Transverse colon (tissue), 4 donors: ENCODE measurements around the gene TNFSF10. TPM values are rescaled to one million over a fixed set of nuclear protein-coding genes. Genes with fewer than 3 reads are reported as not detected.

Source experiments
- DNase-seq: peaks from one replicate; pipeline ENCODE4 v3.0.0-alpha.2; 2019
- H3K27ac ChIP-seq, 4 donors: fragments of 200-600 bp; sonication (generic); 2 replicates each; pipeline ENCODE4 v1.5.1; 2016 to 2018; ENCODE audit warnings: inconsistent platforms in 4 of 4
- H3K27me3 ChIP-seq: fragments of 200-600 bp; sonication (generic); 2 replicates; pipeline ENCODE4 v1.5.1; 2017; ENCODE audit warnings: inconsistent platforms
- H3K36me3 ChIP-seq, 4 donors: fragments of 200-600 bp; sonication (generic); 2 replicates each; pipeline ENCODE4 v1.5.1; 2017 to 2019; ENCODE audit warnings: inconsistent platforms in 4 of 4
- H3K4me1 ChIP-seq, 4 donors: fragments of 200-600 bp; sonication (generic); 2 replicates each; pipeline ENCODE4 v1.5.1; 2017 to 2020; ENCODE audit warnings: inconsistent platforms in 4 of 4
- H3K4me3 ChIP-seq, 4 donors: fragments of 200-600 bp; sonication (generic); 1 replicate in 1 of 4; 2 replicates in 3 of 4; pipeline versions ENCODE4 v1.5.1 to v1.6.1; 2017 to 2019; ENCODE audit warnings: inconsistent platforms in 4 of 4
- H3K9me3 ChIP-seq, 2 donors: fragments of 200-600 bp; sonication (generic); 2 replicates each; pipeline ENCODE4 v1.5.1; 2017 to 2019; ENCODE audit warnings: inconsistent platforms in 2 of 2
- EP300 ChIP-seq: sonication (generic); formaldehyde crosslinking; IDR thresholded peaks from one replicate; pipeline ENCODE4 v1.6.1; 2017; ENCODE audit warnings: antibody characterized with exemption, low read depth
- POLR2A ChIP-seq: fragments of 450-650 bp; IDR thresholded peaks from one replicate; pipeline ENCODE4 v1.6.1; 2016; ENCODE audit warnings: antibody characterized with exemption, mild to moderate bottlenecking, moderate library complexity
- POLR2AphosphoS5 ChIP-seq, 3 donors: sonication (generic); formaldehyde crosslinking; IDR thresholded peaks; one replicate each; pipeline ENCODE4 v1.6.1; 2016; ENCODE audit warnings: antibody characterized with exemption in 3 of 3
- WGBS, 2 donors: methylation state at CpG; one replicate each; pipeline ENCODE4 v1.1.5; 2018; ENCODE audit warnings: low coverage in 1 of 2; 5-methylcytosine and 5-hydroxymethylcytosine counted together
- in situ Hi-C, 4 donors: fragments of 200-750 bp; cut with MboI; loops; one replicate each; pipeline versions ENCODE4 v1.15.0 to v1.15.1; 2017; ENCODE audit warnings: low sequenced_read_pairs in 3 of 4, low pct_ligation_motif_present in 1 of 4, low pct_unique_long_range_greater_than_20kb in 1 of 4
- intact Hi-C: fragments of 100-400 bp; cut with DNase I; formaldehyde crosslinking; loops from one replicate; pipeline ENCODE4 v1.15.1; 2023; ENCODE audit warnings: low total_unique reads
- total RNA-seq, 4 donors: library from RNA; depleted of rRNA; stranded (reverse); fragments of >200 nt; gene quantifications; one replicate each; pipeline ENCODE4 v1.1.0, GENCODE V29; 2016
- TF ChIP-seq, protein P1 (sequence below), 5 experiments: fragments of 200-600 bp in 3 of 5; fragments of 450-650 bp in 2 of 5; sonication (generic) in 3 of 5; IDR thresholded peaks; 1 replicate in 2 of 5; 2 replicates in 3 of 5; pipeline ENCODE4 v1.5.1; 2016 to 2017; ENCODE audit warnings: antibody characterized with exemption in 5 of 5, inconsistent platforms in 3 of 5, mild to moderate bottlenecking in 2 of 5, moderate library complexity in 1 of 5

The TNFSF10 gene
- total RNA-seq, 4 donors from 2014 or later: 73.8 to 150 (median 125) TPM

DNA sequence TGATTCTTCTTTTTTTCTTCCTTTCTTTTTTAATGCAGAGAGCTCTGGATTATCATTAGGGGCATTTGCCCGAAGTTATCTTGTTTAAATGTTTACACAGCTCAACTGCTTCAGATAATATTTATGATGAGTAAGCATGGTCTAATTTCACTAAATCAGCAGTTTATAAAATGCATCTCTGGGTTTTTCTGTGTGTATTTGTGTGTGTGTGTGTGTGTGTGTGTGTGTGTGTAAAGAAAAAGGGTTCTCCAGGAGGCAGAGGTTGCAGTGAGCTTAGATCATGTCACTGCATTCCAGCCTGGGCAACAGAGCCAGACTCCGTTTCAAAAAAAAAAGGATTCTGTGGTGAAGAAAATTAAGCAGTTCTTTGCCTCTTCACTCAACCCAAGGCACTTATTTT lies 25.9 kb upstream of the TNFSF10 start:
- Histone ChIP-seq H3K4me1 (peaks cover 0 to 32% (median 15%) of the 10 kb centered on the region in 4 donors), H3K27ac (no peak overlapping the region), H3K36me3 (no peaks in the 10 kb centered on the region), H3K4me3 (no peak overlapping the region), H3K27me3 (no peaks in the 10 kb centered on the region), H3K9me3 (no peaks in the 10 kb centered on the region)
- intact Hi-C loops: no loop called here
- in situ Hi-C loops: no loop called here
- 60 to 71% methylated on average over 2 of the region's 2 CpGs for WGBS, 2 donors
- no peak for TF ChIP-seq POLR2AphosphoS5 (IDR thresholded peaks at IDR 0.05)
- no peak for TF ChIP-seq POLR2A
- TF ChIP-seq, protein P1, sequence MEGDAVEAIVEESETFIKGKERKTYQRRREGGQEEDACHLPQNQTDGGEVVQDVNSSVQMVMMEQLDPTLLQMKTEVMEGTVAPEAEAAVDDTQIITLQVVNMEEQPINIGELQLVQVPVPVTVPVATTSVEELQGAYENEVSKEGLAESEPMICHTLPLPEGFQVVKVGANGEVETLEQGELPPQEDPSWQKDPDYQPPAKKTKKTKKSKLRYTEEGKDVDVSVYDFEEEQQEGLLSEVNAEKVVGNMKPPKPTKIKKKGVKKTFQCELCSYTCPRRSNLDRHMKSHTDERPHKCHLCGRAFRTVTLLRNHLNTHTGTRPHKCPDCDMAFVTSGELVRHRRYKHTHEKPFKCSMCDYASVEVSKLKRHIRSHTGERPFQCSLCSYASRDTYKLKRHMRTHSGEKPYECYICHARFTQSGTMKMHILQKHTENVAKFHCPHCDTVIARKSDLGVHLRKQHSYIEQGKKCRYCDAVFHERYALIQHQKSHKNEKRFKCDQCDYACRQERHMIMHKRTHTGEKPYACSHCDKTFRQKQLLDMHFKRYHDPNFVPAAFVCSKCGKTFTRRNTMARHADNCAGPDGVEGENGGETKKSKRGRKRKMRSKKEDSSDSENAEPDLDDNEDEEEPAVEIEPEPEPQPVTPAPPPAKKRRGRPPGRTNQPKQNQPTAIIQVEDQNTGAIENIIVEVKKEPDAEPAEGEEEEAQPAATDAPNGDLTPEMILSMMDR (IDR thresholded peaks at IDR 0.05): no peak
- TF ChIP-seq EP300: no peak
- no peak for DNase-seq

DNA sequence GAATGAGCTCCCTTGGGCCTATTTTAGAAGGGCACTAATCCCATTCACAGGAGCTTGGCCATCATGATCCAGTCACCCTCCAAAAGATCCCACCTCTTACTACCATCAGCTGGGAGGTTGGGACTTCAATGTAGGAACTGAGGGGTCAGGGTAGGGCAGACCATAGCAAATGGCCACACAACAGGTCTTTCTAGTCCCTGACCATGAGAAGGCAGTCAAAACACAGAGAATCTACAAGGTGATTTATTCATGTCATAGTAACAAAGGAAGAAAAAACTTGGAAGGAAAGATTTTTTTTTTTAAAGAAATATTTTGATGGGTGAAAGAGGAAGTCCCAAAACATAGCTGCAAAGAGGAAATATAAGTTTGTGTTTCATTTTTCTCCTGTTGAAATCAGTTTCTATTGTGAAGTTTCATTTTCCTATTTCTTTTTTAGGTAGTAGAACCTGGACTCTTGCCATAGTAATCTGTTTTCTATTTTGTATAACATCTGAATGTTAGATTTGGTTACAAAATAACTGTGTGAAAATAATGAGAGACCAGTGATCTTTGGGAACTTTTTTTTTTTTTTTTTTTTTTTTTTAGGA lies 23.5 kb upstream of the TNFSF10 start:
- Histone ChIP-seq H3K4me1 (peaks cover 0 to 44% (median 16%) of the 10 kb centered on the region in 4 donors), H3K36me3 (no peaks in the 10 kb centered on the region), H3K4me3 (no peak overlapping the region), H3K9me3 (no peaks in the 10 kb centered on the region), H3K27ac (peak overlapping the region in 1 of 4 donors; percentile 43), H3K27me3 (no peaks in the 10 kb centered on the region)
- TF ChIP-seq POLR2AphosphoS5 (IDR thresholded peaks at IDR 0.05): no peak
- TF ChIP-seq, protein P1 (IDR thresholded peaks at IDR 0.05): no peak
- no peak for TF ChIP-seq POLR2A
- TF ChIP-seq EP300: no peak
- in situ Hi-C loops (no loop called here), intact Hi-C loops (no loop called here)
- DNase-seq: no peak

DNA sequence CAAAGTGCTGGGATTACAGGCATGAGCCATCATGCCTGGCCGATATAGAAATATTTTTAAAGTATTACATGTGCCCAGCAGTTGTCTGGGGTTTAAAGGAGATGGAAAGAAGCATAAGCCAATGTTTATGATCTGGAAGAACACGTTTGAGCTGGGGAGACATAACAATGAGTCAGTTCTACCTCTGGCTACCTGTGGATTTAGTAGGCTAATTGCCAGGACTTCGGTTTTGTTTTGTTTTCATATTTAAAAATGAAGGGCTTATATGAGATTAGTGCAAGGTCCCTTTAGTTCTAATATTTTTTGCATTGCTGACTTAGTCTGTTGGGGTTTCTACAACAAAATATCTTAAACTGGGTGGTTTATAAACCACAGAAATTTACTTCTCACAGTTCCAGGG lies 22.9 kb upstream of the TNFSF10 start:
- DNase-seq: no peak
- no peaks in the 10 kb centered on the region for H3K27me3 ChIP-seq
- intact Hi-C loops: no loop called here

DNA sequence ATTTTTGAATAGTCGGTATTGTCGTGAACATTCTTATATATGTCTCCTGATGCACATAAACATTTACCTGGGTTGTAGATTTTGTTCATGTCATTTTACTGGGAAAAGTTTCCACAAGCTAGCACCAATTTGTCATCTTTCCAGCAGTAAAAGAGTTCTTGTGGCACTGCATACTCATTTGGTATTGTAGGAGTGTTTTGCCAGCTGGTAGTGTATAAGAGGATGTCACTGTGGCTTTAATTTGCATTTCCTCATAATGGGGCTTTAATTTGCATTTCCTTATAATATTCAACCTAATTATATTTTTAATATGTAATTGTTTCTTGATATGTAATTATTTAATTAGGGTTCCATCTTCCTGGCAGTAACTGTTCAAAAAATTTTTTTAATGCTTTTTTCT lies 21.2 kb upstream of the TNFSF10 start:
- H3K27me3 ChIP-seq: no peaks in the 10 kb centered on the region
- TF ChIP-seq EP300: no peak
- no peak for TF ChIP-seq POLR2AphosphoS5 (IDR thresholded peaks at IDR 0.05)
- TF ChIP-seq, protein P1 (IDR thresholded peaks at IDR 0.05): no peak
- no peak for TF ChIP-seq POLR2A
- in situ Hi-C loops (no loop called here), intact Hi-C loops (no loop called here)
- no peak overlapping the region for H3K4me3 ChIP-seq
- peaks cover 0 to 51% (median 19%) of the 10 kb centered on the region in 4 donors for H3K4me1 ChIP-seq
- no peak for DNase-seq
- H3K27ac ChIP-seq: no peak overlapping the region
- 85 to 91% methylated on average over 2 of the region's 2 CpGs for WGBS, 2 donors
- no peaks in the 10 kb centered on the region for H3K36me3 ChIP-seq
- no peaks in the 10 kb centered on the region for H3K9me3 ChIP-seq

More for the DNA sequence above, 22.9 kb upstream of the TNFSF10 start:
- Histone ChIP-seq H3K36me3 (no peaks in the 10 kb centered on the region), H3K4me1 (peaks cover 0 to 51% (median 19%) of the 10 kb centered on the region in 4 donors), H3K27ac (peak overlapping the region in 1 of 4 donors; percentile 43), H3K9me3 (no peaks in the 10 kb centered on the region), H3K4me3 (no peak overlapping the region)
- WGBS, 2 donors: 69% methylated on average over 3 of the region's 3 CpGs; no CpG with 5 or more reads in 1 of the 2 donors
- in situ Hi-C loops: no loop called here
- TF ChIP-seq EP300 (no peak), POLR2AphosphoS5 (IDR thresholded peaks at IDR 0.05) (no peak), POLR2A (no peak)
- TF ChIP-seq, protein P1 (IDR thresholded peaks at IDR 0.05): no peak
